SK-N-MC (cell line): Measurements from ENCODE around the gene PCF11.

Experiments
- EZH2 ChIP-seq: fragments of 200-600 bp; sonication (generic); IDR thresholded peaks from one replicate; pipeline ENCODE4 v1.6.1; 2017; ENCODE audit warnings: antibody characterized with exemption
- FOXP2 ChIP-seq: optimal IDR thresholded peaks from 2 replicates; pipeline ENCODE3; 2011; ENCODE audit warnings: mild to moderate bottlenecking, moderate library complexity; ENCODE audit not compliant: insufficient read depth; ENCODE audit errors: extremely low read length, control extremely low read depth
- POLR2AphosphoS5 ChIP-seq: IDR thresholded peaks from 2 replicates; pipeline ENCODE4 v1.6.1; 2012; ENCODE audit warnings: mild to moderate bottlenecking, low read depth, low read length, borderline replicate concordance

DNA sequence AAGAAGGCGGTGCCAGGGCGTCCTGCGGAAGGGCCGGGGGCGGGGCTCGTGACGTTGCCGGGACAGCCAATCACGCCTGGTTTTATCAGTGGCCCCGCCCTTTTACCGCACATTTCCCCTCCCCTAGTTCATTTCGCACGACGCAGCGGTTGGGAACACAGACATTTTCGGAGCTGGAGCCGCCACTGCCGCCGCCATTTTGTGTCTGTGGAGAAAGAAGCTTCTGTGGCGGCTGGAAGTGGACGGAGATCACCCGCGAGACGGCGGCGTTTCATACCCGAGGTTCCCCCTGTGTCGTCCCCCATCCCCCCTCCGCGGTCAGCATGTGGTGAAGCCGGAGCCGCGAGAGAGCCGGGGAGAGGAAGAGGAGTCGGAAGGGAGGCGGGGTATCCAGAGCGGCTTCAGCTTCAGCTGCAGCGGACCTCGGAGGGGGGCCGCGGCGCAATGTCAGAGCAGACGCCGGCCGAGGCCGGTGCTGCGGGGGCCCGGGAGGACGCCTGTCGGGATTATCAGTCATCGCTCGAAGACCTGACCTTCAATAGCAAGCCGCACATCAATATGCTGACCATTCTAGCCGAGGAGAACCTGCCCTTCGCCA is at the start of gene PCF11:
- TF ChIP-seq POLR2AphosphoS5 = peak; percentile 98
- TF ChIP-seq EZH2 = no peak
- no peak for TF ChIP-seq FOXP2
